Thyroid gland (tissue), 4 donors: Measurements from ENCODE around the gene POU2AF3.

ENCODE experiments used
- CTCF ChIP-seq, 6 experiments: fragments of 200-600 bp in 3 of 6; fragments of 450-650 bp in 3 of 6; sonication (generic) in 3 of 6; IDR thresholded peaks; one replicate each; pipeline ENCODE4 v1.5.1; 2016 to 2019; ENCODE audit warnings: antibody characterized with exemption in 6 of 6, mild to moderate bottlenecking in 2 of 6, inconsistent platforms in 1 of 6, moderate library complexity in 1 of 6
- POLR2A ChIP-seq, 2 donors: fragments of 450-650 bp; IDR thresholded peaks; one replicate each; pipeline ENCODE4 v1.6.1; 2017; ENCODE audit warnings: antibody characterized with exemption in 2 of 2, mild to moderate bottlenecking in 2 of 2, moderate library complexity in 1 of 2

- no peak for TF ChIP-seq CTCF (IDR thresholded peaks at IDR 0.05)
- TF ChIP-seq POLR2A (IDR thresholded peaks at IDR 0.05), result no peak
Measured at GRCh38 chr11:111265421-111265820, 32.9 kb upstream of the POU2AF3 start.
